HPDE6-E6E7 (cell line): ENCODE measurements around the gene UNG.
"Not testable (repeated sequence)": the region's sequence is repeated elsewhere in the genome, so short reads cannot be mapped to it uniquely, and the experiment has no call there.

Source experiments
- DNase-seq: peaks from one replicate; pipeline ENCODE4 v3.0.0; 2011; ENCODE audit warnings: missing footprints; ENCODE audit errors: extremely low spot score

The UNG gene

GRCh38 chr12:109121346-109121880 is 24.0 kb downstream of the UNG start:
- DNase-seq = no peak

GRCh38 chr12:109124878-109125648 is 27.7 kb downstream of the UNG start:
- no peak for DNase-seq

GRCh38 chr12:109125791-109126190 is 28.4 kb downstream of the UNG start:
- no peak for DNase-seq

- no peak for DNase-seq
Measured at GRCh38 chr12:109126784-109127183, 29.4 kb downstream of the UNG start.

- DNase-seq = no peak
Measured at GRCh38 chr12:109127533-109128242, 30.3 kb downstream of the UNG start.

DNA sequence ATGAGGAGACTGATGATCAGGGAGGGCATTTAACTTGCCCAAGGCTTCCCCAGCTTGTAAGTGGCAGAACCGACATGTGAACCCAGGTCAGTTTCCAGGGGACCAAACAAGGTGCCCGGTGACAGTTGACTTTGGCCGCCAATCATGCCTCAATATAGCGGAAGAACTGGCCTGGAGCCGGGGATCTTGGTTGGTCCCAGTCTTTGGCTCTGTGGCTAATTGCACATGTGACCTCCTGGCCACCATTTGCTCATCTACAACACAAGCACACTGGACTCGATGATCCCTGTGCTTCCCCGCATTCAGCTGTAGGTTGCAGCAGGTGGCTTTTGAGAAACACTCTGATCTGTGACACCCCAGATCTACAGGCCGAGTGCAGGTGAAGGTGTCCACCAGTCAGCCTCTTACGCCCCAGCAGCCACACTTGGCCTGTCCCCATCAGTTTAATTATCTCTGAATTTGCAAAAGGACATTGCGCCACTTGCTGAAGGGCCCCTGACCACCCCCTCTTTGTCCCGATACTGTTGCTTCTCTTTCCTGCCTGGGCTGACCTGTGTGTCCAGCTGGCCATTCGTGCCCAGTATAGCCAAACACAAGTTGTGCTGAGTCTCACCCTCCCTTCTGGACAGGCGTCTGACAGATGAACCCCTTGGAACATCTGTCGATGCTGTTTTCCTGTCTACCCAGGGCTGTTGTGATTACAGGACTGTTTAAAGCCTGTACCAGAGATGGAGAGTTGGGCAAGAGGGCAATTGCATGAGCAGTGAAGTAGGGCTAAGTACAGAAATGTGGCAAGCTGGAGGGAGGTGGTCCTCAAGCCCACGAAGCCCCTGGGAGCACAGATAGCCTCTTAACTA is 33.1 kb downstream of the UNG start:
- no peak for DNase-seq

GRCh38 chr12:109131154-109132050 is 34.0 kb downstream of the UNG start:
- DNase-seq = no peak

GRCh38 chr12:109134186-109134917 is 37.0 kb downstream of the UNG start:
- peak; percentile 25 for DNase-seq

GRCh38 chr12:109137055-109137454 is 39.7 kb downstream of the UNG start:
- no peak for DNase-seq

DNA sequence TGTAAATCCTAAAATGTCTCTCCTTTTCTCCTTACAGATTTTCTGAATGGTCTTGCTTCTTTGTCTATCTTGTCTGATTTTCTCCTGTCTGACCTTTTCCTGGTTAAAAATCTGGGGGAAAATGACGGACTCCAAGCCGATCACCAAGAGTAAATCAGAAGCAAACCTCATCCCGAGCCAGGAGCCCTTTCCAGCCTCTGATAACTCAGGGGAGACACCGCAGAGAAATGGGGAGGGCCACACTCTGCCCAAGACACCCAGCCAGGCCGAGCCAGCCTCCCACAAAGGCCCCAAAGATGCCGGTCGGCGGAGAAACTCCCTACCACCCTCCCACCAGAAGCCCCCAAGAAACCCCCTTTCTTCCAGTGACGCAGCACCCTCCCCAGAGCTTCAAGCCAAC is 42.0 kb downstream of the UNG start:
- no peak for DNase-seq

DNA sequence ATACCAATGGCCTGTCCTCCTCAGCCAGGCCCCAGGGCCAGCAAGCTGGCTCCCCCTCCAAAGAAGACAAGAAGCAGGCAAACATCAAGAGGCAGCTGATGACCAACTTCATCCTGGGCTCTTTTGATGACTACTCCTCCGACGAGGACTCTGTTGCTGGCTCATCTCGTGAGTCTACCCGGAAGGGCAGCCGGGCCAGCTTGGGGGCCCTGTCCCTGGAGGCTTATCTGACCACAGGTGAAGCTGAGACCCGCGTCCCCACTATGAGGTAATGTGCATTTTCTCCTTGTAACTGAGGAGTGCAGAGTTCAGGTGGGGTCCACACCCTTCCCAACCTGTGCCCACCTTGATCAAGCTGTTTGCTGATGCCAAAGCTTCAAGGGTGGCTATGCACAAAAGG is 42.4 kb downstream of the UNG start:
- no peak for DNase-seq

DNA sequence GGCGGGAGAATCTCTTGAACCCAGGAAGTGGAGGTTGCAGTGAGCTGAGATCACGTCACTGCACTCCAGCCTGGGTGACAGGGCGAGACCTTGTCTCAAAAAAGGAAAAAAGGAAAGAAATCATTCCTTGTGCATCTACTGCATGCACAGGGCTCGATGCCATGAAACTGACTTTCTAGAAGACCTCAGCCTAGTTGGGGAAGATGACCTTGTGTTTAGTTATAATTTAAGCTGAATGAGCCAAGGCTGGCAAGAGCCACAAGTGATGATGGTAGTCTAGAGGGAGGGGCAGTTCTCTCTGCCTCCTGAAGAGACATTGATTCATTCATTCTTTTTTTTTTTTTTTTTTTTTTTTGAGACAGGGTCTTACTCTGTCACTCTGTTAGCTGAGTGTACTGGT is 43.2 kb downstream of the UNG start:
- no peak for DNase-seq

- DNase-seq = no peak
Measured at GRCh38 chr12:109144224-109144623, 46.8 kb downstream of the UNG start.

DNA sequence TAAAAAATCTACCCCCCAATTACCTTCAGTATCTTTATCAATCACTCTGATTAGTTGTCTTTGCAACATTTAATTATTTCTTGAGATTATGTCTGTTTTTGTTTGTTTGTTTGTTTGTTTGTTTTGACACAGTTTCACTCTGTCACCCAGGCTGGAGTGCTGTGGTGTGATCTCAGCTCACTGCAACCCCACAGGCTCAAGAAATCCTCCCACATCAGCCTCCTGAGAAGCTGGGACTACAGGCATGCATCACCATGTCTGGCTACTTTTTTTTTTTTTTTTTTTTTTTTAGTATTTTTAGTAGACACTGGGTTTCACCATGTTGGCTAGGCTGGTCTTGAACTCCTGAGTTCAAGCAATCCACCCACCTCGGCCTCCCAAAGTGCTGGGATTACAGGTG is 49.7 kb downstream of the UNG start:
- DNase-seq = not testable (repeated sequence)

DNA sequence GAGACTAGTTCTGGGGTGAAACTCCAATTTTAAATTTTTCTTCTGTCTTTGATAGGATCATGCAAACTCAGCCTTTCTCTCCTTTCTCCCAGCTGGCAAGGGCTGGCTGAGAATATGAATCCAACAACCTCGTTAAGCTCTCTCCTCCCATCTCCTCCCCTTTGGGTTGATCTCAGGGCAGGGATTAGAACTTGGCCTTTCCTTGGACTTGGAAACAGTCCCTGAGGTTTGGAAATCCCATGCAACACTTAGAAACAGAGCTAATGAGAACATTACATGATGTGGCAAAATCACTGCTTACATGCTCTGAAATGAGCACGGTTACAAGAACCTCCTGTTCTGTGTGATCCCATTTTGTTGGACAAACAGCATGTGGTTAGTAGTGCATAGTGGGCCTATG is 50.6 kb downstream of the UNG start:
- DNase-seq = no peak

GRCh38 chr12:109150124-109150640 is 52.8 kb downstream of the UNG start:
- DNase-seq = no peak

DNA sequence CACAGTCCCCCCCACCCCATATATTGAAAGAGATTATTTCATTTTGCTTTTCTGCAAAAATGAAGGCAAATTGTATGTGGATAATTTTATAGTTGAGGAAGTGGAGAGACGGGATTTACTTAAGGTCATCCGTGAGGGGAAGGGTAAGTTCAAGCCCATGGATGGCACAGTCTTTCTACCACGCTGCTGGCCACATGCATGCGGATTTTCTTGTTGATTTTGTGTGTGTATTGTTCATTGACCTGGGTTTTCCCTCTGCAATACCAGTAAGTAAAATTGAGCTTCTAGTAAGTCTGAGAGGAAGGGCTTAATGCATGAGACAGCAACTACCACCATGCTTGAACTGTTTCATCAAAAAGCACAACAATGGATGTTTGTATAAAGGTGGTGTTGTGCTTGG is 54.1 kb downstream of the UNG start:
- no peak for DNase-seq

DNA sequence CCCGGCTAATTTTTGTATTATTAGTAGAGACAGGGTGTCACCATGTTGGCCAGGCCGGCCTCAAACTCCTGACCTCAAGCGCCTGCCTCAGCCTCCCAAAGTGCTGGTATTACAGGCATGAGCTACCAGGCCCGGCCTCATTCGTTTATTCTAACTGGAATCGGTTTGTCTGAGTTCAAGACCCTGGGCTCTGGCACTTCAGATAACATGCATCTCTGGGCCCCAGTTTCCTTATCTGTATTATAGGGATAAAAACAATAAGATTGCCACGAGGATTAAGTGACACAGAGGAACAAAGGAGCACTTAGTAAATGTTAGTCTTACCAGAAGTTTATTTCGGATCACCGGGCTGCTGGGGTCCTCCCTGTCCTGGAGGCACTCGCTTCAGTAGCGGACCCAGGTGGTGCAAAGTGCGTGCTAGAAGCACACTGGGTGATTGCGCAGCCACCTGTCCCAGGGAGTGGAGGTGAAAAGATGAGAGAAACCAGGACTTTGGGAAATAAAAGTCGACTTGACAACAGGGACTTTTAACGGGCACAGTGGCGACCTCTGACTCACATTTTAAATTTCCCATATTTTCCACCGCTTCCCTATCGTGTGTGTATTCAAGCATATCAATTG is 56.5 kb downstream of the UNG start:
- DNase-seq = no peak
